ENCODE data around the gene SERPINB6.

GRCh38 chr6:3005077-3005476 is 33.7 kb upstream of the SERPINB6 start:
- TF ChIP-seq, protein P1, sequence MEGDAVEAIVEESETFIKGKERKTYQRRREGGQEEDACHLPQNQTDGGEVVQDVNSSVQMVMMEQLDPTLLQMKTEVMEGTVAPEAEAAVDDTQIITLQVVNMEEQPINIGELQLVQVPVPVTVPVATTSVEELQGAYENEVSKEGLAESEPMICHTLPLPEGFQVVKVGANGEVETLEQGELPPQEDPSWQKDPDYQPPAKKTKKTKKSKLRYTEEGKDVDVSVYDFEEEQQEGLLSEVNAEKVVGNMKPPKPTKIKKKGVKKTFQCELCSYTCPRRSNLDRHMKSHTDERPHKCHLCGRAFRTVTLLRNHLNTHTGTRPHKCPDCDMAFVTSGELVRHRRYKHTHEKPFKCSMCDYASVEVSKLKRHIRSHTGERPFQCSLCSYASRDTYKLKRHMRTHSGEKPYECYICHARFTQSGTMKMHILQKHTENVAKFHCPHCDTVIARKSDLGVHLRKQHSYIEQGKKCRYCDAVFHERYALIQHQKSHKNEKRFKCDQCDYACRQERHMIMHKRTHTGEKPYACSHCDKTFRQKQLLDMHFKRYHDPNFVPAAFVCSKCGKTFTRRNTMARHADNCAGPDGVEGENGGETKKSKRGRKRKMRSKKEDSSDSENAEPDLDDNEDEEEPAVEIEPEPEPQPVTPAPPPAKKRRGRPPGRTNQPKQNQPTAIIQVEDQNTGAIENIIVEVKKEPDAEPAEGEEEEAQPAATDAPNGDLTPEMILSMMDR (IDR thresholded peaks at IDR 0.05), result no peak
- no peak for TF ChIP-seq POLR2A (IDR thresholded peaks at IDR 0.05)

All from right lobe of liver (tissue), 4 donors.